ENCODE data around the gene NR3C2. TPM values are rescaled to one million over a fixed set of nuclear protein-coding genes. Genes with fewer than 3 reads are reported as not detected.
"Not testable (repeated sequence)": the region's sequence is repeated elsewhere in the genome, so short reads cannot be mapped to it uniquely, and the experiment has no call there.

NR3C2 gene
- total RNA-seq, 1 donor from 2014 or later: 7.1 TPM

- DNase-seq (ENCODE audit: low spot score): no peak
Measured at GRCh38 chr4:148170408-148171365, 271.5 kb downstream of the NR3C2 start.

GRCh38 chr4:148166132-148166591, 276.1 kb downstream of the NR3C2 start:
- no peak for DNase-seq (ENCODE audit: low spot score)

GRCh38 chr4:148164557-148164956, 277.7 kb downstream of the NR3C2 start:
- no peak for DNase-seq (ENCODE audit: low spot score)

- DNase-seq (ENCODE audit: low spot score): no peak
Measured at GRCh38 chr4:148162991-148163390, 279.2 kb downstream of the NR3C2 start.

- no peak for DNase-seq (ENCODE audit: low spot score)
Measured at GRCh38 chr4:148162519-148162918, 279.7 kb downstream of the NR3C2 start.

- DNase-seq (ENCODE audit: low spot score): no peak
Measured at GRCh38 chr4:148161601-148162000, 280.6 kb downstream of the NR3C2 start.

GRCh38 chr4:148159793-148160192, 282.4 kb downstream of the NR3C2 start:
- DNase-seq (ENCODE audit: low spot score): no peak

GRCh38 chr4:148154769-148155168, 287.4 kb downstream of the NR3C2 start:
- no peak for DNase-seq (ENCODE audit: low spot score)

GRCh38 chr4:148152868-148153625, 289.2 kb downstream of the NR3C2 start:
- DNase-seq (ENCODE audit: low spot score): no peak

- no peak for DNase-seq (ENCODE audit: low spot score)
Measured at GRCh38 chr4:148151806-148152205, 290.4 kb downstream of the NR3C2 start.

GRCh38 chr4:148145475-148145874, 296.7 kb downstream of the NR3C2 start:
- no peak for DNase-seq (ENCODE audit: low spot score)

- DNase-seq (ENCODE audit: low spot score): no peak
Measured at GRCh38 chr4:148143174-148143573, 299.0 kb downstream of the NR3C2 start.

- DNase-seq (ENCODE audit: low spot score): no peak
Measured at GRCh38 chr4:148141501-148141900, 300.7 kb downstream of the NR3C2 start.

GRCh38 chr4:148126825-148127224, 315.4 kb downstream of the NR3C2 start:
- no peak for DNase-seq (ENCODE audit: low spot score)

GRCh38 chr4:148124512-148124911, 317.7 kb downstream of the NR3C2 start:
- DNase-seq (ENCODE audit: low spot score): no peak

- not testable (repeated sequence) for DNase-seq (ENCODE audit: low spot score)
Measured at GRCh38 chr4:148123161-148123560, 319.1 kb downstream of the NR3C2 start.

GRCh38 chr4:148120216-148120615, 322.0 kb downstream of the NR3C2 start:
- DNase-seq (ENCODE audit: low spot score): no peak

- DNase-seq (ENCODE audit: low spot score): no peak
Measured at GRCh38 chr4:148118633-148119032, 323.6 kb downstream of the NR3C2 start.

- DNase-seq (ENCODE audit: low spot score): no peak
Measured at GRCh38 chr4:148118179-148118578, 324.0 kb downstream of the NR3C2 start.

- no peak for DNase-seq (ENCODE audit: low spot score)
Measured at GRCh38 chr4:148116969-148117368, 325.2 kb downstream of the NR3C2 start.

- DNase-seq (ENCODE audit: low spot score): no peak
Measured at GRCh38 chr4:148116264-148116663, 325.9 kb downstream of the NR3C2 start.

GRCh38 chr4:148114436-148114835, 327.8 kb downstream of the NR3C2 start:
- no peak for DNase-seq (ENCODE audit: low spot score)

Data from mesenteric fat pad (tissue), 1 donor.